Tibial artery (tissue), 4 donors: ENCODE measurements around the gene LRP11.
A peak's percentile ranks its signal among the peaks of the same experiment; 100 is the strongest.
"Not testable (repeated sequence)": the region's sequence is repeated elsewhere in the genome, so short reads cannot be mapped to it uniquely, and the experiment has no call there.

Experiments
- DNase-seq, 2 donors: peaks; one replicate each; pipeline ENCODE4 v3.0.0-alpha.2; 2019
- H3K27ac ChIP-seq, 2 donors: fragments of 200-600 bp; sonication (generic) in 1 of 2; 1 replicate in 1 of 2; 2 replicates in 1 of 2; pipeline ENCODE4 v1.5.1; 2018 to 2019; ENCODE audit warnings: mild to moderate bottlenecking in 1 of 2
- H3K27me3 ChIP-seq, 2 donors: fragments of 200-600 bp; sonication (generic) in 1 of 2; one replicate each; pipeline versions ENCODE4 v1.5.1 to v1.6.0; 2016 to 2019
- H3K36me3 ChIP-seq, 3 donors: fragments of 200-600 bp; sonication (generic) in 2 of 3; one replicate each; pipeline ENCODE4 v1.5.1; 2016 to 2019; ENCODE audit warnings: mild to moderate bottlenecking in 2 of 3
- H3K4me1 ChIP-seq, 4 donors: fragments of 200-600 bp; sonication (generic) in 2 of 4; 1 replicate in 3 of 4; 2 replicates in 1 of 4; pipeline ENCODE4 v1.5.1; 2016 to 2019
- H3K4me3 ChIP-seq, 2 donors: fragments of 200-600 bp; sonication (generic) in 1 of 2; 1 replicate in 1 of 2; 2 replicates in 1 of 2; pipeline ENCODE4 v1.5.1; 2018 to 2019; ENCODE audit warnings: mild to moderate bottlenecking in 2 of 2
- H3K9me3 ChIP-seq, 3 donors: fragments of 200-600 bp; sonication (generic) in 1 of 3; one replicate each; pipeline ENCODE4 v1.5.1; 2016 to 2019
- intact Hi-C: fragments of 100-400 bp; cut with DNase I; formaldehyde crosslinking; loops from one replicate; pipeline ENCODE4 v1.15.0; 2023; ENCODE audit warnings: low total_unique reads
- TF ChIP-seq, protein P1 (sequence below), 2 experiments: fragments of 200-600 bp in 1 of 2; fragments of 450-650 bp in 1 of 2; IDR thresholded peaks; one replicate each; pipeline ENCODE4 v1.5.1; 2017 to 2019; ENCODE audit warnings: antibody characterized with exemption in 2 of 2, mild to moderate bottlenecking in 1 of 2, moderate library complexity in 1 of 2

Gene LRP11

DNA sequence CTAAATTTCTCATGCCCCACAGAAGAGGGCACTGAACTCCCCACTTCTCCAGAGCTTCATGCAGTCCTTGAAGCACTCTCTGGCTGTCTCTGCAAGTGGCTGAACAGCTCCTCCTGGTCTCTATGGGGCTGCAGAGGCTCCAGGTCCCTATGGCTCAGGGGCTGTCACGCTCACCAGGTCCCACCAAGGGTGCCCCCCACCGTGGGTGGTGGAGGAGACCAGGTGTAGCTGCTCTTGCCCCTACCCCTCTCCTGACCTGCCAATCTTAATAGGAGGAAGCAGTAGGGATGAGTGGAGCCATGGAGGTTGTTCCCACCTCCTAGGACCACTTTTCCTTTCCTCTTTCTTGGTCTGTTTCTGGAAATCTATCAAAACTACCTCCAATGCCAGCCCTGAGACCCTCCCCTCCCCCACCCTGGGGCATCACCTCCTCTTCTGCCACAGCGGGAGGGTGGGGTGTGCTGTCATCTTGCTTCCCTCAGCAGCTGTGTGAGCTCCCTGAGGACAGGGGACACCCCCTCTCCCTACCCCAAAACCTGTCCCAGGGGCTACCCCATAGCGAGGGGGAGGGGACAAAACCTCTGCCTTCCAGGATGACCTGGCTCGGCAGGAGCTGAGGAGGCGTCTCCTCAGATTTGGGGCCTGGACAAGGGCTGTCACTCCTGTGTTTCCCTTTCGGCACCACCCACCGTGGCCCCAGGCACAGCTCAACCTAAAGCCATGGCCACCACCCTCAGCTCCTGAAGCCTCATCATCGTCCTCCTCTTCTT is 45.7 kb upstream of the LRP11 start:
- intact Hi-C loops: no loop called here

DNA sequence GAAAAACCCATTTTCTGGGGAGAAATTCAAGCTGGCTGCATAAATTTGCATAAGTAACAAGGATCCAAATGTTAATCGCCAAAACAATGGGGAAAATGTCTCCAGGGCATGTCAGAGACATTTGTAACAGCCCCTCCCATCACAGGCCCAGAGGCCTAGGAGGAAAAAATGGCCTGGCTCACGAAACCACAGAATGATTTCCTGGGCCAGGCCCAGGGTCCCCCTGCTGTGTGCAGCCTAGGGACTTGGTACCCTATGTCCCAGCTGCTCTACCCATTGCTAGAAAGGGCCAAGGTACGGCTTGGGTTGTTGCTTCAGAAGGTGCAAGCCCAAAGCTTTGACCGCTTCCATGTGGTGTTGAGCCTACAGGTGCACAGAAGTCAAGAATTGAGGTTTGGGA is 44.3 kb upstream of the LRP11 start:
- H3K9me3 ChIP-seq, H3K4me1 ChIP-seq, H3K27ac ChIP-seq, H3K4me3 ChIP-seq, H3K27me3 ChIP-seq, DNase-seq, H3K36me3 ChIP-seq, intact Hi-C loops: not testable (repeated sequence)

More for the DNA sequence above, 45.7 kb upstream of the LRP11 start:
- Histone ChIP-seq H3K36me3 (no peaks in the 10 kb centered on the region), H3K27me3 (no peaks in the 10 kb centered on the region), H3K27ac (no peak overlapping the region), H3K4me3 (no peak overlapping the region), H3K4me1 (no peaks in the 10 kb centered on the region), H3K9me3 (peaks cover 0 to 5% (median 0%) of the 10 kb centered on the region in 3 donors)
- DNase-seq: peak in 1 of 2 donors; percentile 39
- TF ChIP-seq, protein P1, sequence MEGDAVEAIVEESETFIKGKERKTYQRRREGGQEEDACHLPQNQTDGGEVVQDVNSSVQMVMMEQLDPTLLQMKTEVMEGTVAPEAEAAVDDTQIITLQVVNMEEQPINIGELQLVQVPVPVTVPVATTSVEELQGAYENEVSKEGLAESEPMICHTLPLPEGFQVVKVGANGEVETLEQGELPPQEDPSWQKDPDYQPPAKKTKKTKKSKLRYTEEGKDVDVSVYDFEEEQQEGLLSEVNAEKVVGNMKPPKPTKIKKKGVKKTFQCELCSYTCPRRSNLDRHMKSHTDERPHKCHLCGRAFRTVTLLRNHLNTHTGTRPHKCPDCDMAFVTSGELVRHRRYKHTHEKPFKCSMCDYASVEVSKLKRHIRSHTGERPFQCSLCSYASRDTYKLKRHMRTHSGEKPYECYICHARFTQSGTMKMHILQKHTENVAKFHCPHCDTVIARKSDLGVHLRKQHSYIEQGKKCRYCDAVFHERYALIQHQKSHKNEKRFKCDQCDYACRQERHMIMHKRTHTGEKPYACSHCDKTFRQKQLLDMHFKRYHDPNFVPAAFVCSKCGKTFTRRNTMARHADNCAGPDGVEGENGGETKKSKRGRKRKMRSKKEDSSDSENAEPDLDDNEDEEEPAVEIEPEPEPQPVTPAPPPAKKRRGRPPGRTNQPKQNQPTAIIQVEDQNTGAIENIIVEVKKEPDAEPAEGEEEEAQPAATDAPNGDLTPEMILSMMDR (IDR thresholded peaks at IDR 0.05): no peak

DNA sequence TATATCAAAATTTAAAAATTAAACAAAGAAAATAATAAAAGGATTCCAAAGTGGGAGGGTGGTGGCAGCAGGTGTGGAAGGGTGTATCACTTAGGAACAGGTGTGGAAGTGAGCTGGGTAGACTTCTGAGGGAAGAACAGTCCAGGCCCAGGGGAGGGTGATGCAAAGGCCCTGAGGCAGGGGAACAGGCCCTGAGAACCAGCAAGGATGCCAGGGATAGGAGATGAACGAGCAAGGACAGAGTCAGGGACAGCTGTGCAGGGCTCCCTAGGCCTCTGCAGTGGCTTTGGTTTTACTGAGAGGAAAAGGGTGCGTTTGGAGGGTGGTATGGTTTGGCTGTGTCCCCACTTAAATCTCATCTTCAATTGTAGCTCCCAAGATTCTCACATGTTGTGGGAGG is 43.2 kb upstream of the LRP11 start:
- TF ChIP-seq, protein P1 (IDR thresholded peaks at IDR 0.05): no peak
- DNase-seq: no peak
- intact Hi-C loops: no loop called here

DNA sequence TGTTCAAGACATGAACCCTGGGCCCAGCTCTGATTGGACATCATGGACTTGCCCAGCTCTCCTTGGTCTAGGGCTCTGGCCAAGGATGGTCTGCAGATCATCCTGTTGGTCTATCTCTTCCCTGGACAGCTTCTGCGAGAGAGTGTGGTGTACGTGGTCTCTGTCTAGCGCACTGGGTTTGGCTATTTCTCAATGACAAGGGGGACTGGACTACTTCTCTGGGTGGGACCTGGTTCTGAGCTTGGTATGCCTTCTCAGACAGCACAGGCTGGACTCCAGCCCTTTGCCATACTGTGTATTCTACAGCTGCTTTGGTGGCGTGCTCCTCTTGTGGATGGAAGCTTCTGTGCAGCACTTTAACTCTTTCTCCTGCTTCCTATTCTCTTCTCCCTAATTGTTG is 42.2 kb upstream of the LRP11 start:
- H3K27me3 ChIP-seq: no peaks in the 10 kb centered on the region
- H3K9me3 ChIP-seq: peaks cover 0 to 5% (median 0%) of the 10 kb centered on the region in 3 donors
- H3K36me3 ChIP-seq: no peaks in the 10 kb centered on the region
- H3K27ac ChIP-seq: no peak overlapping the region
- no peaks in the 10 kb centered on the region for H3K4me1 ChIP-seq
- TF ChIP-seq, protein P1 (IDR thresholded peaks at IDR 0.05): no peak
- no peak overlapping the region for H3K4me3 ChIP-seq
- DNase-seq: no peak
- intact Hi-C loops: no loop called here

More for the DNA sequence above, 43.2 kb upstream of the LRP11 start:
- H3K4me3 ChIP-seq: no peak overlapping the region
- H3K36me3 ChIP-seq: no peaks in the 10 kb centered on the region
- H3K27me3 ChIP-seq: no peaks in the 10 kb centered on the region
- H3K9me3 ChIP-seq: peaks cover 0 to 5% (median 0%) of the 10 kb centered on the region in 3 donors
- H3K4me1 ChIP-seq: no peaks in the 10 kb centered on the region
- no peak overlapping the region for H3K27ac ChIP-seq

DNA sequence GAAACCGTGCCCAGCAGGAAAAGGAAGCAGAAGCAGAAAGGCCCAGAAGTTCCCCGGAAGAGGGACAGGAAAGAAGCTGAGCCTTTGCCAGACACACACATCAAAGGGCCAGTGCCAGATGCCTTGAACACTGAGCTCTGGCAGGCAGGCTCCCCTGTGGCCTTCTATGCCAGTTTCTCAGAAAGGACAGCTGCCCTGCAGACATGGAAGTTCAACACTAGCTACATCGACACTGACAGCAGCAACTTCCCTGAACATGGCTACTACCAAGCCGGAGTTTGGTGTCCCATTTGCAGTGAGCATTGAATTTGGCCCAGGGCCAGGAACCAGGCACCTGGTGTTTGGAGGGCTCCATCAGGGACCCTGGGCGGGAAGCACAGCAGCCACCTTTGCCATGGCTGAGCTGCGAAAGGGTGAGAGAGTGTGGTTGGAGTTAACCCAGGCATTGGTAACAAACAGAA is 41.8 kb upstream of the LRP11 start:
- H3K27me3 ChIP-seq: no peaks in the 10 kb centered on the region
- H3K36me3 ChIP-seq: no peaks in the 10 kb centered on the region
- peak in 1 of 2 donors; percentile 49 for DNase-seq
- TF ChIP-seq, protein P1 (IDR thresholded peaks at IDR 0.05): no peak
- H3K4me3 ChIP-seq: no peak overlapping the region
- no peak overlapping the region for H3K27ac ChIP-seq
- intact Hi-C loops: no loop called here
- H3K4me1 ChIP-seq: no peaks in the 10 kb centered on the region
- peaks cover 0 to 5% (median 0%) of the 10 kb centered on the region in 3 donors for H3K9me3 ChIP-seq

DNA sequence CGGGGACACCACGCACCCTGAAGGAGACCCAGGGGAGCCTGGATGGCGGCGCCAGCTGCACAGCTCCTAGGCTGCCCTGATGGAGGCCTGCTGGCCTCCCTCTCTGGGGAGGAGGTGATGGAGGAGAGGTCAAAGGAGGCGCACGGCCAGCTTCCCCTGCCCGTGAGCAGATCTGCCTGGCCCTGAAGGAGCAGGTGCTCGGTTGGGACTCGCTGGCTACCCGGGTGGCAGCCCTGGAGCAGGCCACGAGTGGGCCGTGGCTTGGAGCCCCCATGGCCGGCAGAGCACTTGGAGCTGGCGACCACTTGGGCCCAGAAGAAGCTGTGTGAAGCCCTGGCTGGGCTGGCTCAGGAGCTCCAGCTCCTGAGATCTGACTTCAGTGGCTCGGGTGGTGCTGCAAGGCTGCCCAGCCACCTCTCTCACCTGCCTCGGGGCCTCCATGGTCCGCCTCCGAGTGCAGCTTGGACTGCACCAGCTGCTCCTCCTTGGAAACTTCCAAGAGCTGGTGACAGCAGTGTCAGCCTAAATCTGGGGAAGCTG is 41.3 kb upstream of the LRP11 start:
- H3K4me1 ChIP-seq: no peaks in the 10 kb centered on the region
- no peaks in the 10 kb centered on the region for H3K36me3 ChIP-seq
- H3K4me3 ChIP-seq: no peak overlapping the region
- peak in 1 of 2 donors; percentile 38 for DNase-seq
- H3K9me3 ChIP-seq: peaks cover 0 to 5% (median 0%) of the 10 kb centered on the region in 3 donors
- intact Hi-C loops: no loop called here
- TF ChIP-seq, protein P1 (IDR thresholded peaks at IDR 0.05): no peak
- no peaks in the 10 kb centered on the region for H3K27me3 ChIP-seq
- H3K27ac ChIP-seq: no peak overlapping the region
